IMR-90 (cell line): Measurements from ENCODE around the gene CYP4V2.

Experiments
- BHLHE40 ChIP-seq: fragments of 150-350 bp; IDR thresholded peaks from 2 replicates; pipeline ENCODE4 v1.6.1; 2016; ENCODE audit warnings: mild to moderate bottlenecking, low read depth, low read length
- CEBPB ChIP-seq: IDR thresholded peaks from 2 replicates; pipeline ENCODE4 v1.6.1; 2012; ENCODE audit warnings: low read depth, low read length, improper control_type of control experiment
- CHD1 ChIP-seq: IDR thresholded peaks from 2 replicates; pipeline ENCODE4 v1.6.1; 2012; ENCODE audit warnings: low read depth, low read length, improper control_type of control experiment
- MAFK ChIP-seq: IDR thresholded peaks from 2 replicates; pipeline ENCODE4 v1.6.1; 2012; ENCODE audit warnings: low read depth, low read length, improper control_type of control experiment
- MXI1 ChIP-seq: IDR thresholded peaks from 2 replicates; pipeline ENCODE4 v1.6.1; 2012; ENCODE audit warnings: low read depth, mild to moderate bottlenecking, low read length, moderate library complexity, borderline replicate concordance
- NFE2L2 ChIP-seq: fragments of 150-350 bp; IDR thresholded peaks from 2 replicates; pipeline ENCODE4 v1.6.1; 2016; ENCODE audit warnings: low read depth, mild to moderate bottlenecking, low read length
- POLR2A ChIP-seq: IDR thresholded peaks from 2 replicates; pipeline ENCODE4 v1.6.1; 2012; ENCODE audit warnings: mild to moderate bottlenecking, low read depth, low read length
- RAD21 ChIP-seq: IDR thresholded peaks from 2 replicates; pipeline ENCODE4 v1.6.1; 2012; ENCODE audit warnings: low read length, improper control_type of control experiment
- RCOR1 ChIP-seq: IDR thresholded peaks from 2 replicates; pipeline ENCODE4 v1.6.1; 2012; ENCODE audit warnings: mild to moderate bottlenecking, low read length, improper control_type of control experiment; ENCODE audit not compliant: insufficient replicate concordance
- RFX5 ChIP-seq: IDR thresholded peaks from 2 replicates; pipeline ENCODE4 v1.8.0; 2012; ENCODE audit warnings: low read depth, mild to moderate bottlenecking, low read length, moderate library complexity
- SMC3 ChIP-seq: fragments of 150-350 bp; IDR thresholded peaks from 2 replicates; pipeline ENCODE4 v1.6.1; 2016; ENCODE audit warnings: low read depth, mild to moderate bottlenecking, antibody characterized with exemption, low read length, moderate library complexity
- TF ChIP-seq, protein P1 (sequence below): conservative IDR thresholded peaks from 2 replicates; pipeline ENCODE4 v1.5.1; 2012; ENCODE audit warnings: mild to moderate bottlenecking, low read depth, low read length, improper control_type of control experiment
- TF ChIP-seq, protein P2 (sequence below): fragments of 150-350 bp; IDR thresholded peaks from 2 replicates; pipeline ENCODE4 v1.6.1; 2017; ENCODE audit warnings: mild to moderate bottlenecking, antibody characterized with exemption, low read length, low read depth
- TF ChIP-seq, protein P3 (sequence below): fragments of 150-350 bp; IDR thresholded peaks from 2 replicates; pipeline ENCODE4 v1.6.1; 2016; ENCODE audit warnings: low read depth, mild to moderate bottlenecking, low read length, moderate library complexity, borderline replicate concordance

GRCh38 chr4:186216465-186217024 is 25.2 kb downstream of the CYP4V2 start:
- TF ChIP-seq, protein P1, sequence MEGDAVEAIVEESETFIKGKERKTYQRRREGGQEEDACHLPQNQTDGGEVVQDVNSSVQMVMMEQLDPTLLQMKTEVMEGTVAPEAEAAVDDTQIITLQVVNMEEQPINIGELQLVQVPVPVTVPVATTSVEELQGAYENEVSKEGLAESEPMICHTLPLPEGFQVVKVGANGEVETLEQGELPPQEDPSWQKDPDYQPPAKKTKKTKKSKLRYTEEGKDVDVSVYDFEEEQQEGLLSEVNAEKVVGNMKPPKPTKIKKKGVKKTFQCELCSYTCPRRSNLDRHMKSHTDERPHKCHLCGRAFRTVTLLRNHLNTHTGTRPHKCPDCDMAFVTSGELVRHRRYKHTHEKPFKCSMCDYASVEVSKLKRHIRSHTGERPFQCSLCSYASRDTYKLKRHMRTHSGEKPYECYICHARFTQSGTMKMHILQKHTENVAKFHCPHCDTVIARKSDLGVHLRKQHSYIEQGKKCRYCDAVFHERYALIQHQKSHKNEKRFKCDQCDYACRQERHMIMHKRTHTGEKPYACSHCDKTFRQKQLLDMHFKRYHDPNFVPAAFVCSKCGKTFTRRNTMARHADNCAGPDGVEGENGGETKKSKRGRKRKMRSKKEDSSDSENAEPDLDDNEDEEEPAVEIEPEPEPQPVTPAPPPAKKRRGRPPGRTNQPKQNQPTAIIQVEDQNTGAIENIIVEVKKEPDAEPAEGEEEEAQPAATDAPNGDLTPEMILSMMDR, result no peak
- TF ChIP-seq RAD21, result no peak
- no peak for TF ChIP-seq POLR2A
- TF ChIP-seq MAFK, result no peak
- no peak for TF ChIP-seq MXI1
- no peak for TF ChIP-seq BHLHE40
- no peak for TF ChIP-seq CHD1
- no peak for TF ChIP-seq RFX5
- TF ChIP-seq RCOR1, result no peak
- TF ChIP-seq SMC3, result no peak
- TF ChIP-seq, protein P2, sequence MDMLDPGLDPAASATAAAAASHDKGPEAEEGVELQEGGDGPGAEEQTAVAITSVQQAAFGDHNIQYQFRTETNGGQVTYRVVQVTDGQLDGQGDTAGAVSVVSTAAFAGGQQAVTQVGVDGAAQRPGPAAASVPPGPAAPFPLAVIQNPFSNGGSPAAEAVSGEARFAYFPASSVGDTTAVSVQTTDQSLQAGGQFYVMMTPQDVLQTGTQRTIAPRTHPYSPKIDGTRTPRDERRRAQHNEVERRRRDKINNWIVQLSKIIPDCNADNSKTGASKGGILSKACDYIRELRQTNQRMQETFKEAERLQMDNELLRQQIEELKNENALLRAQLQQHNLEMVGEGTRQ, result no peak
- TF ChIP-seq CEBPB, result no peak
- no peak for TF ChIP-seq NFE2L2
- TF ChIP-seq, protein P3, sequence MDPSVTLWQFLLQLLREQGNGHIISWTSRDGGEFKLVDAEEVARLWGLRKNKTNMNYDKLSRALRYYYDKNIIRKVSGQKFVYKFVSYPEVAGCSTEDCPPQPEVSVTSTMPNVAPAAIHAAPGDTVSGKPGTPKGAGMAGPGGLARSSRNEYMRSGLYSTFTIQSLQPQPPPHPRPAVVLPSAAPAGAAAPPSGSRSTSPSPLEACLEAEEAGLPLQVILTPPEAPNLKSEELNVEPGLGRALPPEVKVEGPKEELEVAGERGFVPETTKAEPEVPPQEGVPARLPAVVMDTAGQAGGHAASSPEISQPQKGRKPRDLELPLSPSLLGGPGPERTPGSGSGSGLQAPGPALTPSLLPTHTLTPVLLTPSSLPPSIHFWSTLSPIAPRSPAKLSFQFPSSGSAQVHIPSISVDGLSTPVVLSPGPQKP, result no peak
